NT2/D1 (cell line): ENCODE measurements around the gene PCSK2.

ENCODE experiments used
- SUZ12 ChIP-seq: IDR thresholded peaks from 2 replicates; pipeline ENCODE4 v1.6.1; 2011; ENCODE audit not compliant: insufficient read length, insufficient read depth; ENCODE audit errors: extremely low read depth
- YY1 ChIP-seq: IDR thresholded peaks from 2 replicates; pipeline ENCODE4 v1.6.1; 2011; ENCODE audit not compliant: insufficient read length, insufficient read depth
- ZNF274 ChIP-seq: IDR thresholded peaks from 2 replicates; pipeline ENCODE4 v1.6.1; 2011; ENCODE audit warnings: mild to moderate bottlenecking, low read depth, low read length

DNA sequence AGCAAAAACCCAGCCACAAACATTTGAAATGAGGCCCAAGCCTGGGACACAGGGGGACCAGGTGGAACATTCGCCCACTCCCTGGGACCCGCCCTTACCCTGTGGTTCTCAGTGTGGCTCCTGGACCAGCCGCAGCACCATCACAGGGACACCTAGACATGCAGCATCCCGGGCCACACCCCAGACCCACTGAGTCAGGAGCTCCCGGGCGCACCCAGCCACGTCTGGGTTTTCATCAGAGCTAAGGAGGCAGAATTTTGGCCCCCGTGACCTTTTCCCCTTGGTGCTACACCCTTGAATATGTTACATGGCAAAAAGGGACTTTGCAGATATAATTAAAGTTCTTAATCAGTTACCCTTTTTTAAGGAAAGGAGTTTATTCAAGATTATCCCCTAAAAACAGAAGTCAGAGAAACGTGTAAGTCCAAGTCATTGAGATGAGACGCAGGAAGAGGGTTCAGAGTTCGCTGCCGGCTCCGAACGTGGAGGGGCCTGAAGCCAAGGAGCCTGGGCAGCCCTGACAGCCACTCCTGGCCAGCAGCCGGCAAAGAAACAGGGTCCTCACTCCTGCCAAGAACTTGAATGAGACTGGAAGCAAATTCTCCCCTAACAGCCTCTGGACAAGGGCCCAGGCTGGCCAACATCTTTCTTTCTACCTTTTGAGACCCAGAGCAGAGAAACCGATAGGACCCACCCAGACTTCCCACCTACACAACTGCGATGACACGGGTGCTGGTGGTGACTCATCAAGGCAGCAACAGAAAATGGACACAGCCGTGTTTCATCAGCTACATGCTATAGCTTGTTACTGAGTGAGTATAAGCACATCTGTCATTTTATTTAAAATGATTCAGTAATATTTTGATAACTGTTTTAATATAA is 279.0 kb downstream of the PCSK2 start:
- TF ChIP-seq ZNF274 (no peak), YY1 (no peak), SUZ12 (no peak)
